GM12892 (cell line): ENCODE measurements around the gene ELAC2.
A peak's percentile ranks its signal among the peaks of the same experiment; 100 is the strongest.

ENCODE experiments used
- DNase-seq: peaks from one replicate; pipeline ENCODE4 v3.0.0; 2011; ENCODE audit not compliant: insufficient read length
- FAIRE-seq: peaks from 2 replicates; lab custom pipeline; 2011; peaks lifted over from hg19 to GRCh38; lab: Jason Lieb, UNC
- POLR2A ChIP-seq: IDR thresholded peaks from 2 replicates; pipeline ENCODE4 v1.6.1; 2011; ENCODE audit warnings: low read depth, low read length, control low read depth
- POLR2AphosphoS5 ChIP-seq: IDR thresholded peaks from 2 replicates; pipeline ENCODE4 v1.6.1; 2011; ENCODE audit warnings: low read depth, low read length, control low read depth
- TAF1 ChIP-seq: IDR thresholded peaks from 2 replicates; pipeline ENCODE4 v1.6.1; 2011; ENCODE audit warnings: low read depth, mild to moderate bottlenecking, control low read depth, low read length, borderline replicate concordance

ELAC2 gene

DNA sequence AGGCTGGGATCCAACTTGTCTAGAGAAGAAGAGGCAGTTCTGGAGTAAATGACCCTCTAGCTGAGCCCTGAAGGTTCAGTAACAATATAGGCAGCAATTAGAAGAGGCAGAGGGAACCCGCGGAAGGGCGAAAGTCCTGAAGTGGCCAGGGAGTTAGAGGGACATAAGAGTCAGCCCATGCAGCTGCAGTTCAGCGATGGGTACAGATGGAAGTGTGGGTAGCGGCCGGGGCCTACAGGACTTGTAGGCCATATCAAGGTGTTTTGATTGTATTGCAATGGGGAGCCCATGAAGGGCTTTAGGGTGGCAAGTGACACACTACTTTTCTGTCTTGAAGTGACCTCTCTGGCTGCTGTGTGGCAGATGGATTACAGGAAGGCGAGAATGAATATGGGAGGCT lies 3.0 kb downstream of the ELAC2 start:
- no peak for FAIRE-seq
- no peak for DNase-seq
- no peak for TF ChIP-seq TAF1
- TF ChIP-seq POLR2AphosphoS5: no peak
- TF ChIP-seq POLR2A: no peak

GRCh38 chr17:13010959-13011358 lies 6.9 kb downstream of the ELAC2 start:
- DNase-seq (no peak), FAIRE-seq (no peak)
- TF ChIP-seq TAF1 (no peak), POLR2AphosphoS5 (no peak), POLR2A (no peak)

DNA sequence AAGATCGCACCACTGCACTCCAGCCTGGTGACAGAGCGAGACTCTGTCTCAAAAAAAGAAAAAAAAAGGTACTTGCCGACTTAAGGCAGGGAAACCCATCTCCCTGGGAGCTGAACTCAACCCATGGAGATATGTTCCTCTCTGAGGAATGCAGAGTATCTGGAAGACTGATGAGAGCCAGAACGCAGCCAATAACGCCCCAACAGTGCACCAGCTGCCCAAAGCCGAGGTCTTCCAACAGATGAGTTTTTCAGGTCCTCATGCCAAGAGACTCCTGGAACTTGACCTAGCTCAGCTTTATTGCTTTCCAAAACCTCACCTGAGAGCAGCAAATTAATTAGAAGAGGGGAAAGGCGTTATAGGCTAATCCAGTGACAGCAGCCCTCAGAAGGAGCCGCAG lies 9.4 kb downstream of the ELAC2 start:
- no peak for FAIRE-seq
- no peak for TF ChIP-seq POLR2AphosphoS5
- TF ChIP-seq TAF1: no peak
- TF ChIP-seq POLR2A: no peak
- DNase-seq: no peak

- TF ChIP-seq POLR2A (no peak), TAF1 (no peak), POLR2AphosphoS5 (no peak)
- no peak for DNase-seq
- no peak for FAIRE-seq
These were observed 12.3 kb downstream of the ELAC2 start for GRCh38 chr17:13005530-13005929.

DNA sequence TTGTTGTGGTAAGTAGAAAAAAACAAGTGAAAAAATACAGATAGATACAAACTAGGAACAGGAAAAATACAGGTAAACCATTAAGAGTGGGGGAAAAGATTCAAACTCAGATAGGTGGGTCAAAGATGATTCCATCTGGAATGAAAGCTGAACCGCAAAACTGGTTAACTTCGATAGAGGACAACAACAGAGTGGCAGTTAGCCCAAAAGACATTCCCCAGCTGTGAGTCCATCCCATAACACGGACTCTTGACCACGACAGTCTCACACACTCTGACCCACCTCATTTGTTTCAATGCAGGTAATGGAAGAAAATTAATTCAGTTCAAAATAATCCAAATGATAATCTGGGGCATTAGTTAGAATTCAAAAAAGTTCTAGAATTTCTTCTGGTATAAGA lies 13.5 kb downstream of the ELAC2 start:
- no peak for FAIRE-seq
- DNase-seq: no peak
- TF ChIP-seq POLR2A: no peak
- TF ChIP-seq TAF1: no peak
- TF ChIP-seq POLR2AphosphoS5: no peak

DNA sequence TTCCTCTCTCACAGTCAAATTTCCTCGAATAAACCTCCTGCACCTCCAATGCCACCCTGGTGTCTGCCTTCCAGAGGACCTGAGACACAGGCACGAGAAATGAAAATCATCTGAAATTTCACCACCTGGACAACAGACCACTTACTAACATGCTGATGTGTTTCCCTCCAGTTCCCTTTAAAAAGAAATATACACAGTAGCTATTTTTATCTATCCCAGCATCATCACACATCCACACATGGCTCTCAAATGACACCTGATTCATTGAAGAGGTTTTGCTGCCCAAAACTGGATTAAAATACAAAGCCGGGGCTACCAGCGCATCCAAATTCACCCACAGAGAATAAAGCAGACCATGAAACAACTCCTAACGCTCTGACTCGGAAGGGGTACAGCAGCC lies 13.9 kb downstream of the ELAC2 start:
- FAIRE-seq (no peak), DNase-seq (no peak)
- TF ChIP-seq TAF1: no peak
- TF ChIP-seq POLR2A: no peak
- no peak for TF ChIP-seq POLR2AphosphoS5

DNA sequence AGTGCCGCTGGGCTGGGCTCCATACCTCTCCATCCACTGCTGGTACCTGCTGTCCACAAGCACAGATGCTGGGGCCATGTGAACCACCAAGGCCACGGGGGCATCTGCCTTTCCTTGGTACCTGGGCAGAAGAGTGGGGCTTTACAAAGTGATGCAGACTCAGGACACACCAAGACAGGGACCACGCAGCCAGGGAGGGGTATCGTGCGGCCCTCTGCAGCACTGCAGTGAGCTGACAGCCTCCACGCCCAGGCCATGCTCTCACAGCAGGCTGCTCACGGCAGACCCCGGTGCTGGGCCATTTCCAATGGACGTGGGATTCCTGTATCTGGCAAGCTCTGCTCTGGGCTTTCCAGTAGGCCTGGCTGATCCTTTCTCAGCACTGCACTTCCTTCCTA lies 14.4 kb downstream of the ELAC2 start:
- no peak for TF ChIP-seq TAF1
- TF ChIP-seq POLR2AphosphoS5: no peak
- no peak for TF ChIP-seq POLR2A
- no peak for FAIRE-seq
- no peak for DNase-seq

DNA sequence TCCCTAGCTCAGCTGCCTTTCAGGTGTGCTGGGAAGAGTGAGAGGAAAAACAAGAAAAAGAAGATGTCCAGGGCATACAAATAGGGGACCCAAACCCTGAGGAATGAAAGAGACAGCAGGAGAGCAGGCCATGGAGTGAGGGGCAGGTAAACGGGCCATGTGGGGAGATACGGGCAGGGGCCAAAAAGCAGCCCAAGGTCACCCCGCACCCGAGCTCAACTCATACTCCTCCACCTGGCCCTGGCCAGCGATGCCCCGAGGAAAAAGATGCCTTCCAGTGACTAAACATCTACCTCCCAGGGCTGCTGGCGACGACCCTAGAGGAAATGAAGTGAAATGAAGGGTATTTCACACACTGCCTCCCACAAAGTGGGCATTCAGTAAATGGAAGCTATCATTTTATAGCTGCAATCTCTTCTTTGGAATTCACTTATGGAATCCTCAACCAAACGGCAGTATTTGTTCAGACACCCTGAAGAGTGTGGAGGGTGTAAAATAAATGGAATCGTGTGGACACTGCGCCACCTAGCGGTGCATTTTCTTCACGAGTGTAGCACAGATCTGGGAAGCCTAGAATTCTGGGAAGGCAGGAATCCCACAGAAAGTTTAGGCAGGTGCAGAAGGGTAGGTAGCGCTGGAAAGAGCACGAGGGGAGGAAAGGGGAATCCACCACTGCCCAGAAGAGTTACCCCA lies 14.9 kb downstream of the ELAC2 start:
- DNase-seq (no peak), FAIRE-seq (peak; percentile 75)
- TF ChIP-seq POLR2A (no peak), TAF1 (no peak), POLR2AphosphoS5 (no peak)

GRCh38 chr17:13001991-13002615 lies 15.7 kb downstream of the ELAC2 start:
- no peak for TF ChIP-seq TAF1
- TF ChIP-seq POLR2AphosphoS5: no peak
- TF ChIP-seq POLR2A: no peak; the same call in 1 of the 2 replicates
- FAIRE-seq (no peak), DNase-seq (no peak)

GRCh38 chr17:13000561-13000960 lies 17.3 kb downstream of the ELAC2 start:
- TF ChIP-seq TAF1 (no peak), POLR2A (no peak), POLR2AphosphoS5 (no peak)
- DNase-seq (no peak), FAIRE-seq (no peak)

GRCh38 chr17:12998874-12999273 lies 19.0 kb downstream of the ELAC2 start:
- TF ChIP-seq POLR2A: no peak
- TF ChIP-seq TAF1: no peak
- TF ChIP-seq POLR2AphosphoS5: no peak
- FAIRE-seq (no peak), DNase-seq (no peak)

DNA sequence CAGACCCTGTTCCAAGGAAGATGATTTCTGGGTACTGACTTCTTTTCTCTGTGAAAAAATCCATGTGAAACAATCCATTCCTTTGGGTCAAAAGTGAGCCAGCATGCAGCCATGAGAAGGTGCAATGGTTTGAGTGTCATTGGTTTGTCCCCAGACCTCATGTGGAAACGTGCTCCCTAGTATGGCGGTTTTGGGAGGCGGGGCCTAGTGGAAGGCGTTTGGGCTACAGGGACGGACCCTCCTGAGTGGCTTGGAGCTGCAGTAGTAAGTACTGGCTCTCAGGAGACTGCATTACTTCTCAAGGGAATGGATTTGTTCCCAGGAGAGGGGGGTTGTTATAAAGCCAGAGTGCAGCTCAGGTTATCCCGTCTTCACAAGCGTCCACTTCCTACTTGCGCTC lies 19.4 kb downstream of the ELAC2 start:
- FAIRE-seq (no peak), DNase-seq (no peak)
- TF ChIP-seq POLR2A (no peak), POLR2AphosphoS5 (no peak), TAF1 (no peak)
